CD4-positive, CD25-positive, alpha-beta regulatory T cell (primary cell): ENCODE data around the gene CKS2. TPM values are rescaled to one million over a fixed set of nuclear protein-coding genes. Genes with fewer than 3 reads are reported as not detected.
A peak's percentile ranks its signal among the peaks of the same experiment; 100 is the strongest.
"Not testable (repeated sequence)": the region's sequence is repeated elsewhere in the genome, so short reads cannot be mapped to it uniquely, and the experiment has no call there.

Source experiments
- ATAC-seq, 2 donors: fragments of 150-1000 bp; cut with Tn5 transposase; one replicate each; pipeline ENCODE4 v1.10.0; 2021; ENCODE audit warnings: low read depth in 2 of 2, moderate number of reproducible peaks in 2 of 2, moderate library complexity in 1 of 2
- DNase-seq, 3 donors: peaks; one replicate each; pipeline versions ENCODE4 v3.0.0 to v3.0.0-alpha.2; 2012 to 2022; ENCODE audit warnings: mixed read lengths in 1 of 3
- H3K27ac ChIP-seq: one replicate; pipeline ENCODE4 v1.7.0; 2013; ENCODE audit warnings: mild to moderate bottlenecking, low read length; ENCODE audit not compliant: insufficient read depth, poor library complexity, severe bottlenecking
- H3K27me3 ChIP-seq: one replicate; pipeline ENCODE4 v1.7.0; 2013; ENCODE audit warnings: low read length; ENCODE audit not compliant: control insufficient read depth, insufficient read depth
- H3K36me3 ChIP-seq: one replicate; pipeline ENCODE4 v1.7.0; 2013; ENCODE audit warnings: mild to moderate bottlenecking, low read length, moderate library complexity; ENCODE audit not compliant: control insufficient read depth, insufficient read depth
- H3K4me1 ChIP-seq: 2 replicates; pipeline ENCODE4 v1.7.0; 2013; ENCODE audit warnings: mild to moderate bottlenecking, low read length; ENCODE audit not compliant: insufficient read depth, control insufficient read depth, poor library complexity, severe bottlenecking
- H3K4me3 ChIP-seq: one replicate; pipeline ENCODE4 v1.7.0; 2013; ENCODE audit warnings: low read depth, mild to moderate bottlenecking, low read length, moderate library complexity
- H3K9me3 ChIP-seq, 2 experiments: 1 replicate in 1 of 2; 2 replicates in 1 of 2; pipeline ENCODE4 v1.7.0; 2013; ENCODE audit warnings: low read length in 2 of 2, mild to moderate bottlenecking in 1 of 2, moderate library complexity in 1 of 2; ENCODE audit not compliant: control insufficient read depth in 2 of 2
- H3K27ac Mint-ChIP-seq, 3 donors: one replicate each; pipeline ENCODE4 v1.8.0; 2020 to 2022; ENCODE audit warnings: mild to moderate bottlenecking in 3 of 3, mixed read lengths in 3 of 3, moderate library complexity in 2 of 3
- H3K27me3 Mint-ChIP-seq: one replicate; pipeline ENCODE4 v1.8.0; 2022; ENCODE audit warnings: mild to moderate bottlenecking, mixed read lengths
- H3K36me3 Mint-ChIP-seq: one replicate; pipeline ENCODE4 v1.8.0; 2020; ENCODE audit warnings: mixed read lengths
- H3K4me1 Mint-ChIP-seq, 4 donors: one replicate each; pipeline ENCODE4 v1.8.0; 2020 to 2022; ENCODE audit warnings: mixed read lengths in 4 of 4, mild to moderate bottlenecking in 1 of 4
- H3K4me3 Mint-ChIP-seq, 4 donors: one replicate each; pipeline ENCODE4 v1.8.0; 2020 to 2022; ENCODE audit warnings: mild to moderate bottlenecking in 4 of 4, mixed read lengths in 4 of 4, moderate library complexity in 3 of 4
- H3K9me3 Mint-ChIP-seq, 7 donors: one replicate each; pipeline ENCODE4 v1.8.0; 2020 to 2022; ENCODE audit warnings: mixed read lengths in 7 of 7, mild to moderate bottlenecking in 3 of 7, moderate library complexity in 2 of 7
- polyA plus RNA-seq, 4 donors: library from polyadenylated mRNA; unstranded; fragments of 300-500 nt; fragmentation: Illumina TruSeq; gene quantifications; one replicate each; pipeline ENCODE4 v1.2.3, GENCODE V29; 2021
- total RNA-seq: library from RNA; stranded (reverse); gene quantifications from one replicate; pipeline ENCODE4 v1.2.3, GENCODE V29; 2022

The CKS2 gene
- total and polyA plus RNA-seq, 5 donors from 2014 or later, result 28.6 to 53.0 (median 43.6) TPM

- Histone ChIP-seq H3K4me3 (no peak overlapping the region), H3K9me3 (peaks cover 2 to 4% of the 10 kb centered on the region in 2 experiments), H3K36me3 (peaks cover 94% of the 10 kb centered on the region), H3K4me1 (no peaks in the 10 kb centered on the region), H3K27ac (no peak overlapping the region), H3K27me3 (no peaks in the 10 kb centered on the region)
- Mint-ChIP-seq H3K9me3 (peaks cover 0 to 2% (median 0%) of the 10 kb centered on the region in 7 donors), H3K36me3 (peaks cover 73% of the 10 kb centered on the region), H3K27me3 (no peaks in the 10 kb centered on the region), H3K4me1 (peaks cover 24 to 39% (median 32%) of the 10 kb centered on the region in 4 donors), H3K4me3 (no peak overlapping the region), H3K27ac (peak overlapping the region in 1 of 3 donors; percentile 68)
- ATAC-seq (no peak), DNase-seq (no peak)
Measured at GRCh38 chr9:89342948-89343347, 32.0 kb downstream of the CKS2 start.

GRCh38 chr9:89343812-89344211 is 32.8 kb downstream of the CKS2 start:
- not testable (repeated sequence) for H3K27me3 Mint-ChIP-seq, H3K9me3 Mint-ChIP-seq, H3K27ac ChIP-seq, H3K4me3 ChIP-seq, H3K27me3 ChIP-seq, H3K4me1 ChIP-seq, H3K9me3 ChIP-seq
- ATAC-seq, result peak; percentile 28
- Mint-ChIP-seq H3K27ac (peak overlapping the region; percentile 12 to 77 (median 52)), H3K4me3 (peak overlapping the region in 1 of 4 donors; percentile 2), H3K36me3 (peaks cover 74% of the 10 kb centered on the region), H3K4me1 (peaks cover 16 to 35% (median 30%) of the 10 kb centered on the region in 4 donors)
- peaks cover 96% of the 10 kb centered on the region for H3K36me3 ChIP-seq
- DNase-seq, result peak in 2 of 3 donors; percentile 26 to 57

- ATAC-seq (no peak), DNase-seq (no peak)
- Histone ChIP-seq H3K27me3 (no peaks in the 10 kb centered on the region), H3K4me1 (no peaks in the 10 kb centered on the region), H3K36me3 (peaks cover 97% of the 10 kb centered on the region), H3K4me3 (no peak overlapping the region), H3K27ac (no peak overlapping the region), H3K9me3 (peaks cover 2 to 4% of the 10 kb centered on the region in 2 experiments)
- Mint-ChIP-seq H3K4me3 (no peak overlapping the region), H3K4me1 (peaks cover 15 to 34% (median 25%) of the 10 kb centered on the region in 4 donors), H3K27me3 (no peaks in the 10 kb centered on the region), H3K27ac (no peak overlapping the region), H3K9me3 (peaks cover 0 to 2% (median 0%) of the 10 kb centered on the region in 7 donors), H3K36me3 (peaks cover 83% of the 10 kb centered on the region)
Measured at GRCh38 chr9:89345476-89345875, 34.5 kb downstream of the CKS2 start.

- H3K27ac ChIP-seq, result no peak overlapping the region
- H3K4me1 ChIP-seq, result peaks cover 4% of the 10 kb centered on the region
- H3K9me3 Mint-ChIP-seq, result peaks cover 0 to 2% (median 0%) of the 10 kb centered on the region in 7 donors
- H3K27me3 Mint-ChIP-seq, result no peaks in the 10 kb centered on the region
- H3K27ac Mint-ChIP-seq, result no peak overlapping the region
- DNase-seq (no peak), ATAC-seq (no peak)
- H3K36me3 ChIP-seq, result peaks cover 97% of the 10 kb centered on the region
- H3K27me3 ChIP-seq, result no peaks in the 10 kb centered on the region
- peaks cover 2 to 4% of the 10 kb centered on the region in 2 experiments for H3K9me3 ChIP-seq
- no peak overlapping the region for H3K4me3 Mint-ChIP-seq
- peaks cover 87% of the 10 kb centered on the region for H3K36me3 Mint-ChIP-seq
- no peak overlapping the region for H3K4me3 ChIP-seq
- peaks cover 10 to 37% (median 32%) of the 10 kb centered on the region in 4 donors for H3K4me1 Mint-ChIP-seq
Measured at GRCh38 chr9:89346696-89347095, 35.7 kb downstream of the CKS2 start.

- peaks cover 96% of the 10 kb centered on the region for H3K36me3 ChIP-seq
- peaks cover 2 to 4% of the 10 kb centered on the region in 2 experiments for H3K9me3 ChIP-seq
- H3K4me3 Mint-ChIP-seq, result no peak overlapping the region
- no peaks in the 10 kb centered on the region for H3K27me3 ChIP-seq
- H3K4me1 ChIP-seq, result peaks cover 14% of the 10 kb centered on the region
- peaks cover 12 to 42% (median 33%) of the 10 kb centered on the region in 4 donors for H3K4me1 Mint-ChIP-seq
- no peaks in the 10 kb centered on the region for H3K27me3 Mint-ChIP-seq
- H3K27ac Mint-ChIP-seq, result no peak overlapping the region
- H3K27ac ChIP-seq, result no peak overlapping the region
- peaks cover 87% of the 10 kb centered on the region for H3K36me3 Mint-ChIP-seq
- H3K4me3 ChIP-seq, result no peak overlapping the region
- peaks cover 0 to 2% (median 0%) of the 10 kb centered on the region in 7 donors for H3K9me3 Mint-ChIP-seq
- ATAC-seq (no peak), DNase-seq (no peak)
Measured at GRCh38 chr9:89347651-89348050, 36.7 kb downstream of the CKS2 start.

- Histone ChIP-seq H3K4me1 (peaks cover 19% of the 10 kb centered on the region), H3K27ac (no peak overlapping the region), H3K36me3 (peaks cover 96% of the 10 kb centered on the region), H3K4me3 (no peak overlapping the region), H3K27me3 (no peaks in the 10 kb centered on the region), H3K9me3 (peaks cover 0 to 4% of the 10 kb centered on the region in 2 experiments)
- peaks cover 79% of the 10 kb centered on the region for H3K36me3 Mint-ChIP-seq
- H3K27ac Mint-ChIP-seq, result no peak overlapping the region
- no peak overlapping the region for H3K4me3 Mint-ChIP-seq
- no peaks in the 10 kb centered on the region for H3K27me3 Mint-ChIP-seq
- DNase-seq (no peak), ATAC-seq (no peak)
- H3K9me3 Mint-ChIP-seq, result no peaks in the 10 kb centered on the region
- peaks cover 6 to 39% (median 24%) of the 10 kb centered on the region in 4 donors for H3K4me1 Mint-ChIP-seq
Measured at GRCh38 chr9:89349607-89350006, 38.6 kb downstream of the CKS2 start.

- Mint-ChIP-seq H3K36me3 (peaks cover 70% of the 10 kb centered on the region), H3K27me3 (no peaks in the 10 kb centered on the region), H3K27ac (peak overlapping the region in 1 of 3 donors; percentile 56), H3K9me3 (no peaks in the 10 kb centered on the region), H3K4me3 (no peak overlapping the region), H3K4me1 (peaks cover 5 to 34% (median 22%) of the 10 kb centered on the region in 4 donors)
- H3K27ac ChIP-seq, result no peak overlapping the region
- H3K4me3 ChIP-seq, result no peak overlapping the region
- no peak for ATAC-seq
- H3K9me3 ChIP-seq, result no peaks in the 10 kb centered on the region
- DNase-seq, result no peak
- peaks cover 19% of the 10 kb centered on the region for H3K4me1 ChIP-seq
- no peaks in the 10 kb centered on the region for H3K27me3 ChIP-seq
- peaks cover 96% of the 10 kb centered on the region for H3K36me3 ChIP-seq
Measured at GRCh38 chr9:89350988-89351557, 40.1 kb downstream of the CKS2 start.
